Erythroblast (primary cell): ENCODE measurements around the gene PRDM1.

Experiments used
- GATA1 ChIP-seq: IDR thresholded peaks from 2 replicates; pipeline ENCODE4 v1.6.1; 2011; ENCODE audit warnings: low read depth, mild to moderate bottlenecking, control low read depth, low read length, moderate library complexity
- POLR2A ChIP-seq: IDR thresholded peaks from 2 replicates; pipeline ENCODE4 v1.6.1; 2011; ENCODE audit warnings: mild to moderate bottlenecking, low read length

DNA sequence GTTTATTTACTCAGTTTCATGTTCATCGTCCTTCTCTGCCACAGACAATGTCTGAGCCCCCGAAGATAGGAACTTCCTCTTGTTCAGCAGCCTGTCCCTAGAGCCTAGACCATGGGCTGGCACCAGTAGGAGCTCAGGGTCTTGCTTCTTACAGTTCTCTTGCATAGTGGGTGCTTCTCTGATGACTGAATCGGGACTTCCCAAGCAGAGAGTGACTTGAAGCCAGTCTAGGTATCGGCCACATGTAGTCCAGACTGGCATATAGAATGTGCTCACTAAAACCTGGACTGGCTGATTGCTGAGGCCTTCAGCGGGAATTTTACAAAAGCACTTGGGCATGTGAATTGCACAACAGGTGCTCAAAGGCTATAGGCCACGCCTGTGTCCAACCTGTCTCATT, 52.0 kb downstream of the PRDM1 start:
- TF ChIP-seq POLR2A (no peak), GATA1 (no peak)
